NT2/D1 (cell line): Measurements from ENCODE around the gene STAT6.

Source experiments
- SUZ12 ChIP-seq: IDR thresholded peaks from 2 replicates; pipeline ENCODE4 v1.6.1; 2011; ENCODE audit not compliant: insufficient read length, insufficient read depth; ENCODE audit errors: extremely low read depth
- YY1 ChIP-seq: IDR thresholded peaks from 2 replicates; pipeline ENCODE4 v1.6.1; 2011; ENCODE audit not compliant: insufficient read length, insufficient read depth
- ZNF274 ChIP-seq: IDR thresholded peaks from 2 replicates; pipeline ENCODE4 v1.6.1; 2011; ENCODE audit warnings: mild to moderate bottlenecking, low read depth, low read length

DNA sequence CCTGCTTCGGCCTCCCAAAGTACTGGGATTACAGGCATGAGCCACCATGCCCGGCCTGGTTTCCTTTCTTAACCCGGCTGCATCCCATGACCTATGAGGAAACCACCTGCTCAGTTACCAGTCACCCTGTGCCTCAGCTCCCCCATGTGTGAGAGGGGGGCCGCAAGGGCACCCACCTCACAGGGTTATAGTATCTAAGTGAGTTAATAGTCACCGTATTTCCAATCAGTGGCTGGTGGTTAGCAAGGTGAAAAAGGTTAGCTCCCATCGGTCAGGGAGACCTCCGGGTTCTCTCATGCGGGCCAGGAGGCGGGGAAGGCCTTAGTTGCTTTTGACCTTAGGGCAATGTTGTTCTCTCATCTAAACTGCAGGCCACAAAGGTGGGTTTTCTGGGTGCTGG lies 23.8 kb upstream of the STAT6 start:
- no peak for TF ChIP-seq ZNF274
- no peak for TF ChIP-seq SUZ12
- no peak for TF ChIP-seq YY1
